ENCODE results near the gene FREM2.

The FREM2 gene

GRCh38 chr13:38688674-38689073 lies 1.8 kb downstream of the FREM2 start:
- peak; percentile 28 for DNase-seq

GRCh38 chr13:38690231-38690630 lies 3.4 kb downstream of the FREM2 start:
- DNase-seq, result no peak

GRCh38 chr13:38693168-38693567 lies 6.3 kb downstream of the FREM2 start:
- no peak for DNase-seq

GRCh38 chr13:38693641-38694040 lies 6.8 kb downstream of the FREM2 start:
- no peak for DNase-seq

- DNase-seq, result no peak
Measured at GRCh38 chr13:38697197-38697596, 10.3 kb downstream of the FREM2 start.

- peak; percentile 3 for DNase-seq
Measured at GRCh38 chr13:38697628-38698333, 10.9 kb downstream of the FREM2 start.

GRCh38 chr13:38700051-38700450 lies 13.2 kb downstream of the FREM2 start:
- no peak for DNase-seq

- peak; percentile 5 for DNase-seq
Measured at GRCh38 chr13:38702669-38703068, 15.8 kb downstream of the FREM2 start.

- DNase-seq, result no peak
Measured at GRCh38 chr13:38703255-38703654, 16.4 kb downstream of the FREM2 start.

- no peak for DNase-seq
Measured at GRCh38 chr13:38705365-38705764, 18.5 kb downstream of the FREM2 start.

- no peak for DNase-seq
Measured at GRCh38 chr13:38707460-38707859, 20.6 kb downstream of the FREM2 start.

- no peak for DNase-seq
Measured at GRCh38 chr13:38713046-38713445, 26.2 kb downstream of the FREM2 start.

GRCh38 chr13:38718374-38718773 lies 31.5 kb downstream of the FREM2 start:
- no peak for DNase-seq

- no peak for DNase-seq
Measured at GRCh38 chr13:38730332-38730731, 43.5 kb downstream of the FREM2 start.

GRCh38 chr13:38733146-38733545 lies 46.3 kb downstream of the FREM2 start:
- DNase-seq, result no peak

- no peak for DNase-seq
Measured at GRCh38 chr13:38735665-38736440, 49.0 kb downstream of the FREM2 start.

- peak; percentile 58 for DNase-seq
Measured at GRCh38 chr13:38743466-38743865, 56.6 kb downstream of the FREM2 start.

GRCh38 chr13:38752686-38753085 lies 65.8 kb downstream of the FREM2 start:
- DNase-seq, result peak; percentile 28

GRCh38 chr13:38753878-38754277 lies 67.0 kb downstream of the FREM2 start:
- no peak for DNase-seq

- DNase-seq, result peak; percentile 93
Measured at GRCh38 chr13:38755793-38756192, 68.9 kb downstream of the FREM2 start.

- DNase-seq, result no peak
Measured at GRCh38 chr13:38758277-38758676, 71.4 kb downstream of the FREM2 start.

GRCh38 chr13:38759390-38759789 lies 72.5 kb downstream of the FREM2 start:
- DNase-seq, result no peak

GRCh38 chr13:38763446-38764381 lies 76.8 kb downstream of the FREM2 start:
- DNase-seq, result peak; percentile 89

All from COR-L47 (cell line).